H1 (cell line): Measurements from ENCODE around the gene PRKCH.

Experiments used
- EGR1 ChIP-seq: IDR thresholded peaks from 2 replicates; pipeline ENCODE4 v1.6.1; 2011; ENCODE audit warnings: low read depth, low read length, borderline replicate concordance
- TF ChIP-seq, protein P1 (sequence below): IDR thresholded peaks from 2 replicates; pipeline ENCODE4 v1.6.1; 2011; ENCODE audit warnings: low read depth, mild to moderate bottlenecking, low read length; ENCODE audit not compliant: insufficient read depth
- TF ChIP-seq, protein P2 (sequence below), 3 experiments: IDR thresholded peaks; 1 replicate in 2 of 3; 2 replicates in 1 of 3; pipeline versions ENCODE4 v1.5.1 to v1.6.1; 2011; ENCODE audit warnings: low read length in 3 of 3, mild to moderate bottlenecking in 3 of 3, inconsistent platforms in 2 of 3, low read depth in 1 of 3, moderate library complexity in 1 of 3; ENCODE audit not compliant: insufficient read depth in 1 of 3; ENCODE audit errors: control extremely low read depth in 1 of 3

GRCh38 chr14:61287196-61287595, 34.2 kb upstream of the PRKCH start:
- TF ChIP-seq EGR1: no peak
- TF ChIP-seq, protein P1, sequence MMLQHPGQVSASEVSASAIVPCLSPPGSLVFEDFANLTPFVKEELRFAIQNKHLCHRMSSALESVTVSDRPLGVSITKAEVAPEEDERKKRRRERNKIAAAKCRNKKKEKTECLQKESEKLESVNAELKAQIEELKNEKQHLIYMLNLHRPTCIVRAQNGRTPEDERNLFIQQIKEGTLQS: no peak
- TF ChIP-seq, protein P2, sequence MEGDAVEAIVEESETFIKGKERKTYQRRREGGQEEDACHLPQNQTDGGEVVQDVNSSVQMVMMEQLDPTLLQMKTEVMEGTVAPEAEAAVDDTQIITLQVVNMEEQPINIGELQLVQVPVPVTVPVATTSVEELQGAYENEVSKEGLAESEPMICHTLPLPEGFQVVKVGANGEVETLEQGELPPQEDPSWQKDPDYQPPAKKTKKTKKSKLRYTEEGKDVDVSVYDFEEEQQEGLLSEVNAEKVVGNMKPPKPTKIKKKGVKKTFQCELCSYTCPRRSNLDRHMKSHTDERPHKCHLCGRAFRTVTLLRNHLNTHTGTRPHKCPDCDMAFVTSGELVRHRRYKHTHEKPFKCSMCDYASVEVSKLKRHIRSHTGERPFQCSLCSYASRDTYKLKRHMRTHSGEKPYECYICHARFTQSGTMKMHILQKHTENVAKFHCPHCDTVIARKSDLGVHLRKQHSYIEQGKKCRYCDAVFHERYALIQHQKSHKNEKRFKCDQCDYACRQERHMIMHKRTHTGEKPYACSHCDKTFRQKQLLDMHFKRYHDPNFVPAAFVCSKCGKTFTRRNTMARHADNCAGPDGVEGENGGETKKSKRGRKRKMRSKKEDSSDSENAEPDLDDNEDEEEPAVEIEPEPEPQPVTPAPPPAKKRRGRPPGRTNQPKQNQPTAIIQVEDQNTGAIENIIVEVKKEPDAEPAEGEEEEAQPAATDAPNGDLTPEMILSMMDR (IDR thresholded peaks at IDR 0.05; ENCODE audit: control extremely low read depth in 1 of 3, insufficient read depth in 1 of 3, low read depth in 1 of 3, low read length in 3 of 3): no peak
